BLaER1 (cell line): ENCODE measurements around the gene CCER1.

Experiments used
- H3K27ac ChIP-seq: shearing (Covaris generic); formaldehyde crosslinking; 2 replicates; pipeline ENCODE4 v1.8.1; 2022
- H3K27me3 ChIP-seq: shearing (Covaris generic); formaldehyde crosslinking; 2 replicates; pipeline ENCODE4 v1.8.1; 2022
- H3K36me3 ChIP-seq: shearing (Covaris generic); formaldehyde crosslinking; 2 replicates; pipeline ENCODE4 v1.8.1; 2022
- H3K4me1 ChIP-seq: shearing (Covaris generic); formaldehyde crosslinking; 2 replicates; pipeline ENCODE4 v1.8.1; 2022
- H3K4me2 ChIP-seq: shearing (Covaris generic); formaldehyde crosslinking; 2 replicates; pipeline ENCODE4 v1.8.1; 2022
- H3K4me3 ChIP-seq: shearing (Covaris generic); formaldehyde crosslinking; 2 replicates; pipeline ENCODE4 v1.8.1; 2022
- H3K9ac ChIP-seq: shearing (Covaris generic); formaldehyde crosslinking; 2 replicates; pipeline ENCODE4 v1.8.1; 2022
- H3K9me3 ChIP-seq: shearing (Covaris generic); formaldehyde crosslinking; 2 replicates; pipeline ENCODE4 v1.8.1; 2022
- H4K20me1 ChIP-seq: shearing (Covaris generic); formaldehyde crosslinking; 2 replicates; pipeline ENCODE4 v1.8.1; 2022
- Cebpa-rat ChIP-seq: shearing (Covaris generic); IDR thresholded peaks from 2 replicates; pipeline ENCODE4 v1.8.1; 2022

CCER1 gene

DNA sequence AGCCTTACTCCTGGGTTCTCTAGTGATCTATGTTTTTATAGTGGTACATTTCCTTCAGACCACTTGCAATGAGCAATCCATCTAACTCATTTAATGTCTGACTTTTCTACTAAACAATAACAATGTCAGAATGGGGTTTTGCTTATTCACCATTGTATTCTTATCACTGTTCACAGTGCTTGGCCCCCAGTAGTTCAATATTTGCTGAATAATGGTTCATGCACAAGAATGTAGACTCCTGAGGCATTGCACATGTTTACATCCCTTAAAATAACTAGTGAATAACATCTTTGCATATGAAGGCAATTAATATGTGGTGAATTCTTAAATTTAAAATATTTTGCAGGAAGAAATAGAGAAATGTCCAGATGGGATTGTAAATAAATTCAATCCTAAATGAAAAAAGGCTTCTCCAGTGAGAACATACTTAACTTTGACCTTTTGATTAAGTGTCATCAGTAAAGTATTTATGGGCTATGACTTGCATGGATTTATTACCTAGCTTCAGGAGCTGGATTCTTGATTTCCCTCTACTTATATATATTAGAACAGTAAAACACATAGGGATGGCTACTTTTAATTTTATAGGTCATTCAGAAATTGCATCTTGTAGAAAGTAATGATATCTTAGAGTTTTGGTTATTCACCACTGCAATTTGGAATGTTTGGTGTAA lies 3.4 kb downstream of the CCER1 start:
- Histone ChIP-seq H3K27ac (no peak overlapping the region), H4K20me1 (no peaks in the 10 kb centered on the region), H3K4me1 (no peaks in the 10 kb centered on the region), H3K27me3 (no peaks in the 10 kb centered on the region), H3K9me3 (peaks cover 15% of the 10 kb centered on the region), H3K36me3 (no peaks in the 10 kb centered on the region), H3K9ac (no peak overlapping the region), H3K4me2 (no peak overlapping the region), H3K4me3 (no peak overlapping the region)
- TF ChIP-seq Cebpa-rat = no peak

GRCh38 chr12:90947869-90948268 lies 7.1 kb downstream of the CCER1 start:
- no peak overlapping the region for H3K9ac ChIP-seq
- no peak for TF ChIP-seq Cebpa-rat
- no peak overlapping the region for H3K4me3 ChIP-seq
- no peaks in the 10 kb centered on the region for H3K36me3 ChIP-seq
- no peak overlapping the region for H3K27ac ChIP-seq
- H4K20me1 ChIP-seq = no peaks in the 10 kb centered on the region
- H3K4me1 ChIP-seq = no peaks in the 10 kb centered on the region
- no peak overlapping the region for H3K4me2 ChIP-seq
- H3K9me3 ChIP-seq = no peaks in the 10 kb centered on the region
- H3K27me3 ChIP-seq = no peaks in the 10 kb centered on the region

DNA sequence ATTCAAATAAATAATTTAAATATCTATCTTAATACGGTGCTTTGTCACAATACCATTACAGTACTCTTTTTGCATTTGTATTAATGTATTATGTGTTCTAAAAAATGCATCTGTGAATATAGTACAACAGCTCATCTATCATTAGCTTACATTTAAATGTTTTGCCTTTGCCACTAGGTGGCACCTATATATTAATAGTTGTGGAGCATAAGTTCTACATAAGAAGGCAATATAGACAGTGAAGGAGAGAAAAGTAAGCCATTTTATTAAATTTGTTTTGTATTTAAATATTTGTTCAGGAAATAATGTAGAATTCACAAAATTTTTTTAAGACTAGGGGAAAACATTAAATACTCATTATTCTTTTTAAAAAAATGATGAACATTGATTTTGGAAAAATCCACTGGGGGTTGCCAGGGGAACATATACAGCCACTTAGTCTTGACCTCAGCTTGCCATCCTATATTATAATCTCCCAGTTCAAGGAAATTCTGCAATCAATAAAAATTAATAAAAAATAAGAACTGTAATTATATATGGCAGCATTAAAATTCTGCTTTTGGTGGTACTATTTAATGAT lies 9.8 kb downstream of the CCER1 start:
- Histone ChIP-seq H3K4me3 (no peak overlapping the region), H3K4me2 (no peak overlapping the region), H3K9ac (no peak overlapping the region), H3K9me3 (no peaks in the 10 kb centered on the region), H3K27ac (no peak overlapping the region), H3K27me3 (no peaks in the 10 kb centered on the region), H3K36me3 (no peaks in the 10 kb centered on the region), H3K4me1 (no peaks in the 10 kb centered on the region), H4K20me1 (no peaks in the 10 kb centered on the region)
- no peak for TF ChIP-seq Cebpa-rat

GRCh38 chr12:90943255-90943654 lies 11.7 kb downstream of the CCER1 start:
- Histone ChIP-seq H3K9ac (no peak overlapping the region), H3K27me3 (no peaks in the 10 kb centered on the region), H3K27ac (no peak overlapping the region), H3K4me2 (no peak overlapping the region), H4K20me1 (no peaks in the 10 kb centered on the region), H3K4me3 (no peak overlapping the region), H3K4me1 (no peaks in the 10 kb centered on the region), H3K36me3 (no peaks in the 10 kb centered on the region), H3K9me3 (no peaks in the 10 kb centered on the region)
- no peak for TF ChIP-seq Cebpa-rat

- Histone ChIP-seq H3K27ac (no peak overlapping the region), H4K20me1 (no peaks in the 10 kb centered on the region), H3K4me2 (no peak overlapping the region), H3K27me3 (no peaks in the 10 kb centered on the region), H3K4me3 (no peak overlapping the region), H3K9ac (no peak overlapping the region), H3K4me1 (no peaks in the 10 kb centered on the region), H3K9me3 (no peaks in the 10 kb centered on the region), H3K36me3 (no peaks in the 10 kb centered on the region)
- TF ChIP-seq Cebpa-rat = no peak
These were observed 14.0 kb downstream of the CCER1 start for GRCh38 chr12:90940872-90941499.

DNA sequence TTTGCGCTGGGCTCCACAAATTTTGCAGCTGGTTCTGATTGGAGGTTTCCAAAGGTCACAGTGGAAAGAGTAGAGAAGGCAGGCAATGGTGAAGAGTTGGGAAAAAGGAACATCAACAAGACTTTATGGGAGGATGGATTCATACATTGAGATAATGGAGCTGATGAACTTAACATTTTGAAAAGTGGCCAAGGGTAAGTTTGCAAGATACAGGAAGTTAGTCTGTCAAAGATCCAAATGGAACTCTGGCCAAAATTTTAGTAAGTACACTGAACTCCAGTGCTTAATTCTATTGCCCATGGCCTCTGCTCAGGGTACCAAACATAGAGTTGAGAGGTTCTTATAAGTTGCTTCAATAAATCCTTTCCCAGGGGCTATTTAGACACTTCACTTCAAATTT lies 15.6 kb downstream of the CCER1 start:
- no peaks in the 10 kb centered on the region for H4K20me1 ChIP-seq
- H3K4me3 ChIP-seq = no peak overlapping the region
- H3K9me3 ChIP-seq = no peaks in the 10 kb centered on the region
- no peak overlapping the region for H3K9ac ChIP-seq
- H3K36me3 ChIP-seq = no peaks in the 10 kb centered on the region
- H3K4me2 ChIP-seq = no peak overlapping the region
- H3K27me3 ChIP-seq = no peaks in the 10 kb centered on the region
- H3K27ac ChIP-seq = no peak overlapping the region
- H3K4me1 ChIP-seq = no peaks in the 10 kb centered on the region
- no peak for TF ChIP-seq Cebpa-rat

DNA sequence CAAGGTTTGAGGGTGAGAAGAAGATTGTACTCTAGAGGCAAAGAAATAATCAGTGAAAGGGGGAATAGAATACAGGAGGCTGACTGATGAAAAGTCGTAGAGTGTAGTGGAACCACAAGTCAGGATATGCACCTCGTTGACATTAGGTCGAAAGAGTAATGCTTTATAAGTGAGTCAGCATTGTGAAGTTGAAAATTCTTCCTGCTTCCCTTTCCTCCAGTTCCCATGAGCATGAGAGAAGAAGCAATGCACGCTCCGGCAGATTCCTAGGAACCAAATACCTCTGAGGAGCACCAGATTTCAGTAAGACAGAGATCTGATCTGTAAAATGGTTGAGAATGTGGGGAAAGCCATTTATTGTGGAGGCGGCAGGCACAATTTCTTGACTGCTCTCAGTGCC lies 16.5 kb downstream of the CCER1 start:
- Histone ChIP-seq H3K27me3 (no peaks in the 10 kb centered on the region), H3K4me2 (no peak overlapping the region), H3K4me3 (no peak overlapping the region), H3K9ac (no peak overlapping the region), H3K27ac (no peak overlapping the region), H3K4me1 (no peaks in the 10 kb centered on the region), H4K20me1 (no peaks in the 10 kb centered on the region), H3K36me3 (no peaks in the 10 kb centered on the region), H3K9me3 (no peaks in the 10 kb centered on the region)
- no peak for TF ChIP-seq Cebpa-rat

DNA sequence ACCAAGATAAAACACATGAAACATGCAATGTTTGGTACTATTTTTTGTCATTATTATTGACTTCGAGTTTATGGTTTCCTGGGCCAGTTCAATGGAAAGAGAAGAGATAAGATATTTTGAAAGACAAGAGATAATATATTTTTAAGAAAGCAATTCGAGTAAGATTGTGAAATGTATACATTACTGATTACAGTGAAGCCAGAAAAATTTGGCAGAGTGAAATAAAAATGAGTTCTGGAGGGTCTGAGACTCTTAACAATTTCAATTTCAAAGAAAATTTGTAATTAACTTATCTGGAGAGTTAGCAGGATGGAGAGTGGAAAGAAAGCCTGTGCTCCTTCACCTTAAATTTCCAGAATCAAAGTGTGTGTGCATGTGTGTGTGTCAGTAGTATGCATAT lies 17.3 kb downstream of the CCER1 start:
- Histone ChIP-seq H3K9ac (no peak overlapping the region), H3K4me3 (no peak overlapping the region), H3K36me3 (no peaks in the 10 kb centered on the region), H3K27ac (no peak overlapping the region), H3K4me1 (no peaks in the 10 kb centered on the region), H3K9me3 (no peaks in the 10 kb centered on the region), H3K4me2 (no peak overlapping the region), H4K20me1 (no peaks in the 10 kb centered on the region), H3K27me3 (no peaks in the 10 kb centered on the region)
- TF ChIP-seq Cebpa-rat = no peak

DNA sequence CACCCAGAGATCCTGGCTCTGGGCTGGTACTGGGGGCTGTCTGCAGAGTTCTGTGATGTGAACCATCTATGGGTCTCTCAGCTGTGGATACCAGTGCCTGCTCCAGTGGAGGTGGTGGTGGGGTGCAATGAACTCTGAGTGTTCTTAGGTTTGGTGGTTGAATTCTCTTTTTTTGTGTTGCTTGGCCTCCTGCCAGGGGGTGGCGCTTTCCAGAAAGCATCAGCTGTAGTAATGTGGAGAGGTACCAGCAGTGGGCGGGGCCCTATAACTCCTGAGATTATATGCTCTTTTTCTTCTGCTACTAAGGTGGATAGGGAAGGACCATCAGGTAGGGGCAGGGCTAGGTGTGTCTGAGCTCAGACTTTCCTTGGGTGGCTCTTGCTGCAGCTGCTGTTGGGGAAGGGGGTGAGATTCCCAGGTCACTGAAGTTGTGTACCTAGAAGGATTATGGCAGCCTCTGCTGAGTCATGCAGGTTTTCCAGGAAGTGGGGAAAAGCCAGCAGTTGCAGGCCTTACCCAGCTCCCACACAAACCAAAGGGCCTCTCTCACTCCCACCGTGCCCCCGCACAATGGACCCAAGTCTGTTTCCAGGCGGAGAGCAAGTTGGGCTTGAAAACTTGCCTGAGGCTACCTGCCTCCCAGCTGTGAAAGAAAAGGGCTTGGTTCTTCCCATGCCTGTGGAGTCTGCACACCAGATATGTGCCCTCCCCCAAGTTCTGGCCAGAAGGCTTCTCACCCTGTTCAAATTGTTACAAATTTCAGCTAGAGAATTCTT lies 18.6 kb downstream of the CCER1 start:
- Histone ChIP-seq H3K27ac (no peak overlapping the region), H3K9ac (no peak overlapping the region), H3K4me1 (no peaks in the 10 kb centered on the region)

GRCh38 chr12:90925562-90925961 lies 29.4 kb downstream of the CCER1 start:
- H3K9me3 ChIP-seq = peaks cover 17% of the 10 kb centered on the region
- H4K20me1 ChIP-seq = no peaks in the 10 kb centered on the region
- no peaks in the 10 kb centered on the region for H3K36me3 ChIP-seq
- H3K4me1 ChIP-seq = no peaks in the 10 kb centered on the region
- no peak overlapping the region for H3K4me3 ChIP-seq
- no peak overlapping the region for H3K9ac ChIP-seq
- H3K4me2 ChIP-seq = no peak overlapping the region
- no peaks in the 10 kb centered on the region for H3K27me3 ChIP-seq
- no peak overlapping the region for H3K27ac ChIP-seq
- no peak for TF ChIP-seq Cebpa-rat

More for the DNA sequence above, 18.6 kb downstream of the CCER1 start:
- TF ChIP-seq Cebpa-rat = no peak
- Histone ChIP-seq H3K27me3 (no peaks in the 10 kb centered on the region), H3K4me2 (no peak overlapping the region), H3K36me3 (no peaks in the 10 kb centered on the region), H3K4me3 (no peak overlapping the region), H3K9me3 (no peaks in the 10 kb centered on the region), H4K20me1 (no peaks in the 10 kb centered on the region)
